ENCODE results near the gene DIS3L2.

The DIS3L2 gene

GRCh38 chr2:232237464-232237863, 276.0 kb downstream of the DIS3L2 start:
- DNase-seq, result peak; percentile 30

- peak; percentile 70 for DNase-seq
Measured at GRCh38 chr2:232238108-232238507, 276.6 kb downstream of the DIS3L2 start.

- no peak for DNase-seq
Measured at GRCh38 chr2:232238596-232238995, 277.1 kb downstream of the DIS3L2 start.

GRCh38 chr2:232239951-232240681, 278.6 kb downstream of the DIS3L2 start:
- DNase-seq, result no peak

- DNase-seq, result no peak
Measured at GRCh38 chr2:232240906-232241305, 279.4 kb downstream of the DIS3L2 start.

GRCh38 chr2:232242316-232242715, 280.8 kb downstream of the DIS3L2 start:
- no peak for DNase-seq

GRCh38 chr2:232245111-232245510, 283.6 kb downstream of the DIS3L2 start:
- no peak for DNase-seq

GRCh38 chr2:232246245-232246644, 284.7 kb downstream of the DIS3L2 start:
- no peak for DNase-seq

- DNase-seq, result no peak
Measured at GRCh38 chr2:232249096-232249495, 287.6 kb downstream of the DIS3L2 start.

GRCh38 chr2:232250246-232251175, 289.0 kb downstream of the DIS3L2 start:
- DNase-seq, result no peak

- no peak for DNase-seq
Measured at GRCh38 chr2:232255033-232255432, 293.5 kb downstream of the DIS3L2 start.

GRCh38 chr2:232260075-232260474, 298.6 kb downstream of the DIS3L2 start:
- no peak for DNase-seq

GRCh38 chr2:232261776-232262175, 300.3 kb downstream of the DIS3L2 start:
- DNase-seq, result no peak

- DNase-seq, result no peak
Measured at GRCh38 chr2:232263295-232263694, 301.8 kb downstream of the DIS3L2 start.

- no peak for DNase-seq
Measured at GRCh38 chr2:232264081-232264480, 302.6 kb downstream of the DIS3L2 start.

- no peak for DNase-seq
Measured at GRCh38 chr2:232265329-232265728, 303.8 kb downstream of the DIS3L2 start.

- DNase-seq, result no peak
Measured at GRCh38 chr2:232268636-232269165, 307.2 kb downstream of the DIS3L2 start.

GRCh38 chr2:232269867-232270266, 308.4 kb downstream of the DIS3L2 start:
- no peak for DNase-seq

- DNase-seq, result no peak
Measured at GRCh38 chr2:232273903-232274643, 312.6 kb downstream of the DIS3L2 start.

- peak; percentile 46 for DNase-seq
Measured at GRCh38 chr2:232275670-232276069, 314.2 kb downstream of the DIS3L2 start.

GRCh38 chr2:232276084-232276732, 314.7 kb downstream of the DIS3L2 start:
- DNase-seq, result no peak

GRCh38 chr2:232276733-232277313, 315.3 kb downstream of the DIS3L2 start:
- DNase-seq, result peak; percentile 88

Measured in NCI-H82 (cell line).